Astrocyte (in vitro differentiated cells and primary cell): ENCODE measurements around the gene RC3H1. TPM values are rescaled to one million over a fixed set of nuclear protein-coding genes. Genes with fewer than 3 reads are reported as not detected.

ENCODE experiments used
- DNase-seq: peaks from one replicate; pipeline ENCODE4 v3.0.0-alpha.2; 2010; ENCODE audit warnings: low read depth
- FAIRE-seq: peaks from 2 replicates; lab custom pipeline; 2011; peaks lifted over from hg19 to GRCh38; lab: Jason Lieb, UNC
- H2AFZ ChIP-seq: 2 replicates; pipeline ENCODE4 v1.6.0; 2012; ENCODE audit warnings: low read depth, low read length, inconsistent platforms
- H3K27ac ChIP-seq: 2 replicates; pipeline ENCODE4 v1.5.1; 2011; ENCODE audit warnings: low read depth, low read length, inconsistent platforms
- H3K27me3 ChIP-seq: 2 replicates; pipeline ENCODE4 v1.6.0; 2011; ENCODE audit warnings: low read length, inconsistent platforms; ENCODE audit not compliant: insufficient read depth
- H3K36me3 ChIP-seq: 2 replicates; pipeline ENCODE4 v1.5.1; 2011; ENCODE audit warnings: low read length, inconsistent platforms; ENCODE audit not compliant: insufficient read depth
- H3K4me1 ChIP-seq: 2 replicates; pipeline ENCODE4 v1.5.1; 2011; ENCODE audit warnings: low read length, inconsistent platforms; ENCODE audit not compliant: insufficient read depth
- H3K4me2 ChIP-seq: 2 replicates; pipeline ENCODE4 v1.6.0; 2012; ENCODE audit warnings: low read length, inconsistent platforms
- H3K4me3 ChIP-seq: 2 replicates; pipeline ENCODE4 v1.5.1; 2011; ENCODE audit warnings: low read depth, mild to moderate bottlenecking, low read length, inconsistent platforms; ENCODE audit not compliant: insufficient read depth
- H3K79me2 ChIP-seq: 2 replicates; pipeline ENCODE4 v1.6.0; 2012; ENCODE audit warnings: mild to moderate bottlenecking, low read length, inconsistent platforms; ENCODE audit not compliant: insufficient read depth
- H3K9ac ChIP-seq: 2 replicates; pipeline ENCODE4 v1.6.0; 2012; ENCODE audit warnings: mild to moderate bottlenecking, low read length, inconsistent platforms
- H3K9me3 ChIP-seq: 2 replicates; pipeline ENCODE4 v1.5.1; 2012; ENCODE audit warnings: low read depth, mild to moderate bottlenecking, low read length, inconsistent platforms; ENCODE audit not compliant: insufficient read depth
- H4K20me1 ChIP-seq: 2 replicates; pipeline ENCODE4 v1.6.0; 2012; ENCODE audit warnings: low read length, inconsistent platforms; ENCODE audit not compliant: insufficient read depth
- H3K27ac Mint-ChIP-seq: one replicate; pipeline ENCODE4 v1.8.0; 2021; ENCODE audit warnings: mild to moderate bottlenecking, mixed read lengths; ENCODE audit not compliant: unreplicated experiment
- H3K27me3 Mint-ChIP-seq: one replicate; pipeline ENCODE4 v1.8.0; 2021; ENCODE audit warnings: low read depth, mixed read lengths; ENCODE audit not compliant: unreplicated experiment
- H3K36me3 Mint-ChIP-seq: one replicate; pipeline ENCODE4 v1.8.0; 2021; ENCODE audit warnings: low read depth, mixed read lengths; ENCODE audit not compliant: unreplicated experiment
- H3K4me1 Mint-ChIP-seq: one replicate; pipeline ENCODE4 v1.8.0; 2021; ENCODE audit warnings: low read depth, mixed read lengths; ENCODE audit not compliant: unreplicated experiment
- H3K4me3 Mint-ChIP-seq: one replicate; pipeline ENCODE4 v1.8.0; 2021; ENCODE audit warnings: mild to moderate bottlenecking, moderate library complexity, mixed read lengths; ENCODE audit not compliant: unreplicated experiment
- H3K9me3 Mint-ChIP-seq: one replicate; pipeline ENCODE4 v1.8.0; 2021; ENCODE audit warnings: mild to moderate bottlenecking, mixed read lengths; ENCODE audit not compliant: unreplicated experiment
- CTCF ChIP-seq: IDR thresholded peaks from 2 replicates; pipeline ENCODE4 v1.5.1; 2011; ENCODE audit warnings: low read depth, mild to moderate bottlenecking, inconsistent platforms, low read length, moderate library complexity; ENCODE audit not compliant: insufficient read depth
- EZH2 ChIP-seq: IDR thresholded peaks from 2 replicates; pipeline ENCODE4 v1.6.1; 2012; ENCODE audit warnings: mild to moderate bottlenecking, low read length, inconsistent platforms; ENCODE audit not compliant: insufficient read depth
- total RNA-seq: library from RNA; stranded (reverse); gene quantifications from 2 replicates; pipeline ENCODE4 v1.2.1, GENCODE V29; 2021

RC3H1 gene
- total RNA-seq, 1 donor from 2014 or later: 38.1 TPM

DNA sequence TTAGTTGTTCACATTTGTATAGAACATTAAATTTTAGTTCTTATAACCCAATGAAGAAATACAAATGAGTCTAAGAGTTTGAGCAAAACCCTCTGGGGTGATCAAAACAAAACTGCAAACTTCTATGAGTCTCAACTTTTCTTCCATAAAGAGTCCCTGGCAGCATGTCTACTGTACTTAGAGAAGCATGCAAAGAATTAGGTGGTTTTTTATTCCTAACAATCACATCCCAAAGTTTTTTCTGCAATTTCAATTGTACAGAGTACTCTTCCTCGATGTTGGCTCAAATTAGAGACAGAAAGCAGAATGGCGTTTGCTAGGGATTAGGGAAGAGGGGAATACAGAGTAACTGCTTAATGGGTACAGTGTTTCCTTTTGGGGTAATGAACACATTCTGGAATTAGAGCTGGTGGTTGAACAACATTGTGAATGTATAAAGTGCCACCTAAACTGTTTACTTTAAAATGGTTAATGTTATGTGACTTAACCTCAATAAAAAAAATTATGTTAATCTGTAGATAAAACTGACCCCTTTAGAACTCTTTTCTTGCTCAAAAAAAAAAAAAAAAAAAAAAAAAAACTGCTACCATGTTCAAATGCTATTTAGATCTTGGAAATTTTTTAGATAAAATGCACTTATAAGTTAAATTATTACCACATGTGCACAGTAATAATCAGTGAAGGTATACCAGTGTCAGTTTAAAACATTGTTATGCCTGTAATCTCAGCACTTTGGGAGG, 4.8 kb downstream of the RC3H1 start:
- Mint-ChIP-seq H3K27ac (no peak overlapping the region), H3K4me3 (peak overlapping the region; percentile 6), H3K36me3 (peaks cover under 1% of the 10 kb centered on the region), H3K27me3 (no peaks in the 10 kb centered on the region), H3K4me1 (peaks cover 26% of the 10 kb centered on the region), H3K9me3 (no peaks in the 10 kb centered on the region)
- Histone ChIP-seq H3K27ac (no peak overlapping the region), H3K27me3 (no peaks in the 10 kb centered on the region), H3K36me3 (no peaks in the 10 kb centered on the region), H3K4me3 (no peak overlapping the region), H3K79me2 (peaks cover 96% of the 10 kb centered on the region), H3K4me1 (peaks cover 9% of the 10 kb centered on the region), H3K9me3 (no peaks in the 10 kb centered on the region), H4K20me1 (peaks cover 71% of the 10 kb centered on the region), H2AFZ (no peak overlapping the region), H3K4me2 (no peak overlapping the region), H3K9ac (no peak overlapping the region)
- peak; percentile 34 for FAIRE-seq
- no peak for DNase-seq
- TF ChIP-seq EZH2: no peak
- no peak for TF ChIP-seq CTCF

DNA sequence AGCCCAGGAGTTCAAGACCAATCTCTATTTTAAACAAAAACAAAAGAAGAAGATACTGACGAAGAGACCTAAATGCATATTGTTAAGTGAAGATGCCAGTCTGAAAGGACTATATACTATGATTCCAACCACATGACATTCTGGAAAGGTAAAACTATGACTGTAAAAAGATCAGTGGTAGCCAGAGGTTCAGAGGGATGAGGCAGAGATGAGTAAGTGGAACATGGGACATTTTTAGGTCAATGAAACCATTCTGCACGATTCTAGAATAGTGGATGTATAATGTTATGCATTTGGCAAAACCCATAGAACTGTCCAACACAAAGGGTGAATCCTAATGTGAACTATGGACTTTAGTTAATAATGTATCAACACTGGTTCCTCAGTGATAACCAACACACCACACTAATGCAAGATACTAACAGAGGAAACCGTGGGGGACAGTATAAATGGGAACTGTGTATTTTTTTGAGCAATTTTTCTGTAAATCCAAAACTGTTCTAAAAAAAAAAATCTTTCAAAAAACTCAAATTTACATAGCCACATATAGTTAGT, 8.2 kb downstream of the RC3H1 start:
- H3K79me2 ChIP-seq: peaks cover 98% of the 10 kb centered on the region

More for the DNA sequence above, 8.2 kb downstream of the RC3H1 start:
- FAIRE-seq (no peak), DNase-seq (no peak)
- no peak overlapping the region for H3K9ac ChIP-seq
- H3K36me3 ChIP-seq: no peaks in the 10 kb centered on the region
- no peak overlapping the region for H3K27ac ChIP-seq
- Mint-ChIP-seq H3K36me3 (peaks cover 3% of the 10 kb centered on the region), H3K4me1 (peaks cover 15% of the 10 kb centered on the region), H3K27me3 (no peaks in the 10 kb centered on the region), H3K9me3 (no peaks in the 10 kb centered on the region), H3K4me3 (no peak overlapping the region), H3K27ac (no peak overlapping the region)
- H2AFZ ChIP-seq: no peak overlapping the region
- no peaks in the 10 kb centered on the region for H3K27me3 ChIP-seq
- H4K20me1 ChIP-seq: peaks cover 78% of the 10 kb centered on the region
- no peaks in the 10 kb centered on the region for H3K4me1 ChIP-seq
- no peaks in the 10 kb centered on the region for H3K9me3 ChIP-seq
- TF ChIP-seq EZH2 (no peak), CTCF (no peak)
- H3K4me3 ChIP-seq: no peak overlapping the region
- H3K4me2 ChIP-seq: no peak overlapping the region
